ENCODE measurements around the gene RNU6-8. TPM values are rescaled to one million over a fixed set of nuclear protein-coding genes. Genes with fewer than 3 reads are reported as not detected.

Gene RNU6-8
- total RNA-seq, 1 experiment from 2014 or later, result not detected

GRCh38 chr14:32246751-32247150 lies 43.7 kb upstream of the RNU6-8 start:
- POLR2A ChIA-PET, result no interaction called here
- no peaks in the 10 kb centered on the region for H3K9me3 ChIP-seq (ENCODE audit: control insufficient read depth in 1 of 2, insufficient read depth in 1 of 2, low read depth in 1 of 2, low read length in 2 of 2)
- no peak for ATAC-seq
- BruUV-seq (replicated peaks), result no TSS peak
- no peaks in the 10 kb centered on the region for H3K9me2 ChIP-seq (ENCODE audit: insufficient read depth)
- no peaks in the 10 kb centered on the region for H3K79me2 ChIP-seq (ENCODE audit: insufficient read depth, low read length)
- intact Hi-C loops (cut with micrococcal nuclease), result no loop called here
- TF ChIP-seq TCF7L2 (IDR thresholded peaks at IDR 0.05; ENCODE audit: borderline replicate concordance, extremely low read depth, insufficient read depth, insufficient read length) (no peak), ZNF274 (IDR thresholded peaks at IDR 0.05; ENCODE audit: low read depth, low read length) (no peak), CEBPB (IDR thresholded peaks at IDR 0.05; ENCODE audit: low read depth) (no peak), EZH2 (IDR thresholded peaks at IDR 0.05) (no peak), CBX3 (IDR thresholded peaks at IDR 0.05; ENCODE audit: low read depth) (no peak), ATF3 (IDR thresholded peaks at IDR 0.05) (no peak), YY1 (IDR thresholded peaks at IDR 0.05; ENCODE audit: extremely low read depth, insufficient replicate concordance, low read depth, low read length) (no peak)
- TF ChIP-seq, protein P1, sequence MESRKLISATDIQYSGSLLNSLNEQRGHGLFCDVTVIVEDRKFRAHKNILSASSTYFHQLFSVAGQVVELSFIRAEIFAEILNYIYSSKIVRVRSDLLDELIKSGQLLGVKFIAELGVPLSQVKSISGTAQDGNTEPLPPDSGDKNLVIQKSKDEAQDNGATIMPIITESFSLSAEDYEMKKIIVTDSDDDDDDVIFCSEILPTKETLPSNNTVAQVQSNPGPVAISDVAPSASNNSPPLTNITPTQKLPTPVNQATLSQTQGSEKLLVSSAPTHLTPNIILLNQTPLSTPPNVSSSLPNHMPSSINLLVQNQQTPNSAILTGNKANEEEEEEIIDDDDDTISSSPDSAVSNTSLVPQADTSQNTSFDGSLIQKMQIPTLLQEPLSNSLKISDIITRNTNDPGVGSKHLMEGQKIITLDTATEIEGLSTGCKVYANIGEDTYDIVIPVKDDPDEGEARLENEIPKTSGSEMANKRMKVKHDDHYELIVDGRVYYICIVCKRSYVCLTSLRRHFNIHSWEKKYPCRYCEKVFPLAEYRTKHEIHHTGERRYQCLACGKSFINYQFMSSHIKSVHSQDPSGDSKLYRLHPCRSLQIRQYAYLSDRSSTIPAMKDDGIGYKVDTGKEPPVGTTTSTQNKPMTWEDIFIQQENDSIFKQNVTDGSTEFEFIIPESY (IDR thresholded peaks at IDR 0.05; ENCODE audit: extremely low read depth, insufficient replicate concordance, low read length), result no peak
- no peak for DNase-seq (ENCODE audit: low read depth, low spot score)
- CTCF ChIA-PET, result no interaction called here
- no peaks in the 10 kb centered on the region for H3K36me3 ChIP-seq (ENCODE audit: control insufficient read depth in 1 of 2, insufficient read depth in 2 of 2, low read length in 2 of 2)
- RAD21 ChIA-PET (ENCODE audit: low non-redundant PET in 1 of 2, low total read pairs in 2 of 2, uncharacterized antibody in 2 of 2, unreplicated experiment in 2 of 2), result no interaction called here
- H2AFZ ChIP-seq (ENCODE audit: low read depth, low read length, poor library complexity, severe bottlenecking), result no peak overlapping the region
- H3K27me3 ChIP-seq (ENCODE audit: insufficient read depth, low read length), result no peaks in the 10 kb centered on the region
- no peak overlapping the region for H3K4me3 ChIP-seq (replicated peaks in 1 of 2; ENCODE audit: low read depth in 1 of 2, low read length in 2 of 2)
- no peak overlapping the region for H3K27ac ChIP-seq (ENCODE audit: low read depth, low read length)
- no peaks in the 10 kb centered on the region for H4K20me1 ChIP-seq (ENCODE audit: insufficient read depth)
- peaks cover 0 to 3% of the 10 kb centered on the region in 2 experiments; a peak in 1 of 4 replicates for H3K4me1 ChIP-seq (ENCODE audit: control insufficient read depth in 1 of 2, insufficient read depth in 2 of 2, low read length in 2 of 2)
- no peak overlapping the region for H3K4me2 ChIP-seq (ENCODE audit: low read length)
- no peak overlapping the region for H3K9ac ChIP-seq (ENCODE audit: low read length)
